Measurements from ENCODE around the gene CXCR6. TPM values are rescaled to one million over a fixed set of nuclear protein-coding genes. Genes with fewer than 3 reads are reported as not detected.

The CXCR6 gene
- total and polyA plus RNA-seq, 9 donors, result 0.20 to 3.5 (median 0.55) TPM

DNA sequence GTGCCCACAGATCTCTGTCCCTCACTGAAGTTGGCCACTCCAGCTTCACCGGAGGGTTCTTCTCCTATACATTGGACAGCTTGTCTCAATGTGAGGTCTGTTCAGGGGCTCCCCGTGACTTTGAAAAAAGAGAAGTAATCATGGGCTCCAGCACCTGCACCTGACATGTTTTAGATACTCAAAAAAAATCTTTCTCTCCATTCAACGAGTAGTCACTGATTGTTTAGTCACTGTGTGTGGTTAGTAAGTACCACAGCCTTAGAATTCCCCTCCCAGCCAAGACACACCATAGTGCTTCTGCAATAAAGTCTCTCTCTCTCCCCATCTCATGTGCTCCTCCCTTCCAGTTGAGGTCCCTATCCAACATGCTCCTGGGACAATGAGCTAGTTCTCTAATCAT, 38.3 kb upstream of the CXCR6 start:
- 89 to 93% (median 91%) methylated on average over 3 of the region's 3 CpGs for WGBS, 3 donors
- TF ChIP-seq, protein P1, sequence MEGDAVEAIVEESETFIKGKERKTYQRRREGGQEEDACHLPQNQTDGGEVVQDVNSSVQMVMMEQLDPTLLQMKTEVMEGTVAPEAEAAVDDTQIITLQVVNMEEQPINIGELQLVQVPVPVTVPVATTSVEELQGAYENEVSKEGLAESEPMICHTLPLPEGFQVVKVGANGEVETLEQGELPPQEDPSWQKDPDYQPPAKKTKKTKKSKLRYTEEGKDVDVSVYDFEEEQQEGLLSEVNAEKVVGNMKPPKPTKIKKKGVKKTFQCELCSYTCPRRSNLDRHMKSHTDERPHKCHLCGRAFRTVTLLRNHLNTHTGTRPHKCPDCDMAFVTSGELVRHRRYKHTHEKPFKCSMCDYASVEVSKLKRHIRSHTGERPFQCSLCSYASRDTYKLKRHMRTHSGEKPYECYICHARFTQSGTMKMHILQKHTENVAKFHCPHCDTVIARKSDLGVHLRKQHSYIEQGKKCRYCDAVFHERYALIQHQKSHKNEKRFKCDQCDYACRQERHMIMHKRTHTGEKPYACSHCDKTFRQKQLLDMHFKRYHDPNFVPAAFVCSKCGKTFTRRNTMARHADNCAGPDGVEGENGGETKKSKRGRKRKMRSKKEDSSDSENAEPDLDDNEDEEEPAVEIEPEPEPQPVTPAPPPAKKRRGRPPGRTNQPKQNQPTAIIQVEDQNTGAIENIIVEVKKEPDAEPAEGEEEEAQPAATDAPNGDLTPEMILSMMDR (IDR thresholded peaks at IDR 0.05), result no peak
- TF ChIP-seq EP300 (IDR thresholded peaks at IDR 0.05) (no peak), POLR2A (IDR thresholded peaks at IDR 0.05) (no peak)
- intact Hi-C loops (cut with DNase I), result no loop called here

DNA sequence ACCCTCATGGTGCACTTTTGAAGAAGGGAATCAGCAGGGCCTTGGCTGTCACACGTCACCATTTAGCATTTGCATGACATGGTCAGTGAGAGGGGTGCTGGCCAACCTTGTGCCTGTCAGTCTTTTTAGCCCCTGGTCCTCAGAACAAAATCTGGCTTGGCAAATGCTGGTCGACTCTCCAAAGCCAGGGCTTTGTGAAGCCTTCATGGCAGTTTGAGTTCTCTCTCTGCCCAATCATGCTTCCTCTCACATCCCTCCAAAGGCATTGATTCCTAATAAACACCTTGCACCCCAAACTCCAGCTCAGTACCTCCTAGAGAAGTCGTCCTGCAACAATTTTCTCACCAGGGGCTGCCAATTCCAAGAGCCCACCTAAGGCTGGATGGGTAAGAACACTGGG, 37.5 kb upstream of the CXCR6 start:
- H3K9me3 ChIP-seq, result no peaks in the 10 kb centered on the region
- no peak overlapping the region for H3K4me3 ChIP-seq
- H3K4me1 ChIP-seq (ENCODE audit: insufficient read depth), result no peaks in the 10 kb centered on the region
- intact Hi-C loops (cut with DNase I), result no loop called here
- no peak overlapping the region for H3K27ac ChIP-seq
- no peaks in the 10 kb centered on the region for H3K36me3 ChIP-seq
- DNase-seq, result no peak
- H3K27me3 ChIP-seq, result no peaks in the 10 kb centered on the region
- TF ChIP-seq, protein P1 (IDR thresholded peaks at IDR 0.05), result no peak
- TF ChIP-seq EP300 (IDR thresholded peaks at IDR 0.05), result no peak
- TF ChIP-seq POLR2A (IDR thresholded peaks at IDR 0.05), result no peak
- WGBS, 3 donors, result 86 to 93% (median 87%) methylated on average over 3 of the region's 3 CpGs

More for the DNA sequence above, 38.3 kb upstream of the CXCR6 start:
- Histone ChIP-seq H3K9me3 (no peaks in the 10 kb centered on the region), H3K4me3 (no peak overlapping the region), H3K36me3 (no peaks in the 10 kb centered on the region), H3K27me3 (no peaks in the 10 kb centered on the region), H3K27ac (no peak overlapping the region), H3K4me1 (ENCODE audit: insufficient read depth) (no peaks in the 10 kb centered on the region)
- no peak for DNase-seq

DNA sequence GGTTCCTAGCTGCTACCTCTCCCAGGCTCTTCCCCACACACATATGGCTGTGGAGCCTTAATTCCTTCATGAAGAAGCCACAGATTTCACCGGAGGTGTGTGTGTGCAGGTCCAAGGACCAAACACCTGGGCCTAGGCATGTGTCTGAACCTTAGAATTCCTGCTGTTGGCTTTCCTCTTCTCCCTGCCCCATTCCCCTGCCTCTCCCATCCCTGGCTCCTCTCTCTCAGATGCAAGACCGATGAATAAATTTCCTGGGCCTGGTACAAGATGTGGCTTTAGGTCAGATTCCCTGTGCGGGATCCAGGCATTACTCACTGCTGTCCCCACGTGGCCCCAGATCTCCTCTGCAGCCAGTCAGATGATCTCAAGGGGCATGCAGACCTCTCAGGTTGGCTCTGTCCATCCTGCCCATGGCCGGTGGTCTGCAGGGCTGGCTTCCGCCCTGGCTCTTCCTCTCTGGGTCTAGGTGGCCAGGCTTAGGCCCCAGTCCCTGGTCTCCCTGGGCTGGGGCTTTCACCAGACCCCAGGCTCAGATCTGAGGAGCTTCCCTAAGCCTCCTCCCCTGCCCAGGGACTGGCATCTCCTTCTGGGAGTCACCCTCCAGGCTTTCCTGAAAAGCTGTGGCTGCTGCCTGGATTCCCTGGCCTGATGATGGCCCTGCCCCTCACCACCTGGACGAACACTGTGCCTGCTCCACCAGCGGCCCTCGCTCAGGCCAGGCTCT, 36.4 kb upstream of the CXCR6 start:
- H3K27ac ChIP-seq, result no peak overlapping the region
- no peaks in the 10 kb centered on the region for H3K9me3 ChIP-seq
- no peak for DNase-seq
- TF ChIP-seq POLR2A (IDR thresholded peaks at IDR 0.05) (no peak), EP300 (IDR thresholded peaks at IDR 0.05) (no peak)
- TF ChIP-seq, protein P1 (IDR thresholded peaks at IDR 0.05), result no peak
- no peaks in the 10 kb centered on the region for H3K36me3 ChIP-seq
- H3K27me3 ChIP-seq, result no peaks in the 10 kb centered on the region
- WGBS, 3 donors, result 60 to 71% (median 66%) methylated on average over 9 of the region's 9 CpGs
- H3K4me1 ChIP-seq (ENCODE audit: insufficient read depth), result no peaks in the 10 kb centered on the region
- no peak overlapping the region for H3K4me3 ChIP-seq
- intact Hi-C loops (cut with DNase I), result no loop called here

DNA sequence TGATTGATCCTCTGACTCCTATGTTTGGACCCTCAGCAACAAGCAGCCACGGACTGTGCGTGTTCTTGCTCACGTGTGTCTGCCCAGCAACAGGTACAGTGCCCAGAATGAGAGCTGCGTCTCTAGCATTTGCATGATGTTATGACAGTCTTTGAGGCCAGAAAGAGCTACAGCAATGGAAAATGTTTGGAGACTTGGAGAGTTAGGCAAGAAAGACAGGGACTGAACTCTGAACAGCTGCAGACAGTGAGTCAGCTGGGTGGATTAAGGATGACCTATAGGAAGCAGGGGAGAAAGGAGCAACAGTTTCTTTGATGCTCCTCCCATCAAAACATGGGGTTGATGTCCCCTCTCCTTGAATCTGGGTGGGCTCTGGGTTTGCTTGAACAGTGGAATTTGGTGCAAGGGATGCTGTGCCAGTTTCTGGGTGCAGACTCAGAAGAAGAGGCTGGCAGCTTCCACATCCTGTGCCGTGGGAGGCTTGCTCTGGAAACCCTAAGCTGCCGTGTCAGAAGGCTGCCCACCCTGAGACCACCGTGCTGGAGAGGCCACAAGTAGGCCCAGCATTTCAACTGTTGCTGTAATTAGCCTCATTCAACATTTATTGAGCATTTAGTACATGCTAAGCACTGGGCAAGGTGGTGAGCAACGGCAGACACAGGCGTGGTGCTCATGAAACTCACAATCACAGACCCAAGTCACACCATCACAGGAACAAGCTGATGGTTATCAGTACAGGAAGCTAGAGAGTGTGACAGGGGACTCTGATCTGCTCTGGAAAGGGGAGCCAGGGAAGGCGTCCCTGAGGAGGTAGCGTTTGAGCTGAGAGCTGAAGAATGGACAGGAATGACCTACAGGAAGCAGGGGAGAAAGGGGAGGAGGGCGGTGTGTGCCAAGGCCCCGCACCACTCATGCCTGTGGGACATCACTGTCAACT, 35.2 kb upstream of the CXCR6 start:
- Histone ChIP-seq H3K9me3 (no peaks in the 10 kb centered on the region), H3K36me3 (no peaks in the 10 kb centered on the region), H3K4me3 (no peak overlapping the region), H3K4me1 (ENCODE audit: insufficient read depth) (no peaks in the 10 kb centered on the region), H3K27me3 (no peaks in the 10 kb centered on the region), H3K27ac (no peak overlapping the region)
- TF ChIP-seq POLR2A (IDR thresholded peaks at IDR 0.05) (no peak), EP300 (IDR thresholded peaks at IDR 0.05) (no peak)
- TF ChIP-seq, protein P1 (IDR thresholded peaks at IDR 0.05), result no peak
- intact Hi-C loops (cut with DNase I), result no loop called here
- 72 to 74% (median 73%) methylated on average over 13 of the region's 13 CpGs for WGBS, 3 donors
- no peak for DNase-seq
